Fibroblast of the aortic adventitia (primary cell): ENCODE results near the gene SLC25A44. TPM values are rescaled to one million over a fixed set of nuclear protein-coding genes. Genes with fewer than 3 reads are reported as not detected.

Experiments used
- DNase-seq: peaks from one replicate; pipeline ENCODE4 v3.0.0-alpha.2; 2010; ENCODE audit warnings: low read depth
- H3K4me3 ChIP-seq: 2 replicates; pipeline ENCODE4 v1.5.1; 2011; ENCODE audit warnings: low read depth, mild to moderate bottlenecking, control low read depth, low read length, moderate library complexity
- CTCF ChIP-seq: IDR thresholded peaks from 2 replicates; pipeline ENCODE4 v1.5.1; 2011; ENCODE audit warnings: mild to moderate bottlenecking, low read length, control low read depth, inconsistent platforms; ENCODE audit not compliant: insufficient read depth
- total RNA-seq: library from RNA; depleted of rRNA; stranded (reverse); fragments of >200 nt; gene quantifications from 2 replicates; pipeline ENCODE4 v1.2.3, GENCODE V29; 2012; ENCODE audit warnings: low replicate concordance

The SLC25A44 gene
- total RNA-seq, 1 donor: 14.5 TPM

- no peak for TF ChIP-seq CTCF
- no peak for DNase-seq
- H3K4me3 ChIP-seq: no peak overlapping the region
Measured at GRCh38 chr1:156230473-156230837, 36.6 kb downstream of the SLC25A44 start.

GRCh38 chr1:156232201-156232894 is 38.4 kb downstream of the SLC25A44 start:
- DNase-seq: no peak
- no peak for TF ChIP-seq CTCF
- H3K4me3 ChIP-seq: no peak overlapping the region

GRCh38 chr1:156233426-156234127 is 39.7 kb downstream of the SLC25A44 start:
- TF ChIP-seq CTCF: no peak
- no peak overlapping the region for H3K4me3 ChIP-seq
- DNase-seq: peak; percentile 85

GRCh38 chr1:156236164-156236563 is 42.3 kb downstream of the SLC25A44 start:
- no peak for DNase-seq
- no peak for TF ChIP-seq CTCF
- H3K4me3 ChIP-seq: no peak overlapping the region

GRCh38 chr1:156238248-156238647 is 44.3 kb downstream of the SLC25A44 start:
- no peak for DNase-seq
- H3K4me3 ChIP-seq: no peak overlapping the region
- no peak for TF ChIP-seq CTCF

GRCh38 chr1:156241311-156241811 is 47.5 kb downstream of the SLC25A44 start:
- H3K4me3 ChIP-seq: no peak overlapping the region
- no peak for DNase-seq

More at GRCh38 chr1:156241311-156241811, 47.5 kb downstream of the SLC25A44 start:
- TF ChIP-seq CTCF: no peak
